Body of pancreas (tissue), 4 donors: Measurements from ENCODE around the gene MYO9B. TPM values are rescaled to one million over a fixed set of nuclear protein-coding genes. Genes with fewer than 3 reads are reported as not detected.

Source experiments
- ATAC-seq: fragments of 150-250 bp; one replicate; pipeline ENCODE4 v1.9.1; 2016
- DNase-seq, 4 donors: peaks; one replicate each; pipeline ENCODE4 v3.0.0-alpha.2; 2019
- H3K27ac ChIP-seq, 4 donors: fragments of 200-600 bp; sonication (generic); 1 replicate in 3 of 4; 2 replicates in 1 of 4; pipeline versions ENCODE4 v1.5.1 to v1.6.1; 2016 to 2019; ENCODE audit warnings: mild to moderate bottlenecking in 1 of 4, mixed read lengths in 1 of 4, moderate library complexity in 1 of 4
- H3K27me3 ChIP-seq, 2 donors: fragments of 200-600 bp; sonication (generic); one replicate each; pipeline ENCODE4 v1.6.0; 2016; ENCODE audit warnings: mild to moderate bottlenecking in 1 of 2
- H3K36me3 ChIP-seq, 2 donors: fragments of 200-600 bp; sonication (generic); replicated peaks in 1 of 2; 2 replicates each; pipeline ENCODE4 v1.5.1; 2016; ENCODE audit warnings: low read depth in 2 of 2; ENCODE audit not compliant: insufficient read depth in 1 of 2
- H3K4me1 ChIP-seq: fragments of 200-600 bp; sonication (generic); one replicate; pipeline ENCODE4 v1.6.0; 2016
- H3K4me3 ChIP-seq, 2 donors: fragments of 200-600 bp; sonication (generic); 1 replicate in 1 of 2; 2 replicates in 1 of 2; pipeline ENCODE4 v1.5.1; 2016 to 2019
- H3K9me3 ChIP-seq, 3 donors: fragments of 200-600 bp; sonication (generic); 1 replicate in 2 of 3; 2 replicates in 1 of 3; pipeline ENCODE4 v1.5.1; 2016
- POLR2A ChIP-seq, 3 donors: fragments of 450-650 bp; IDR thresholded peaks; one replicate each; pipeline ENCODE4 v1.6.1; 2016; ENCODE audit warnings: antibody characterized with exemption in 3 of 3, mild to moderate bottlenecking in 2 of 3
- WGBS, 2 donors: methylation state at CpG; one replicate each; pipeline ENCODE4 v1.1.5; 2017; 5-methylcytosine and 5-hydroxymethylcytosine counted together
- intact Hi-C: fragments of 100-400 bp; cut with DNase I; formaldehyde crosslinking; loops from one replicate; pipeline ENCODE4 v1.15.1; 2023
- total RNA-seq, 2 donors: library from RNA; depleted of rRNA; stranded (reverse); fragments of >200 nt; gene quantifications; one replicate each; pipeline ENCODE4 v1.1.0, GENCODE V29; 2016
- TF ChIP-seq, protein P1 (sequence below), 7 experiments: fragments of 450-650 bp in 4 of 7; fragments of 200-600 bp in 3 of 7; sonication (generic) in 3 of 7; IDR thresholded peaks; one replicate each; pipeline ENCODE4 v1.5.1; 2016 to 2019; ENCODE audit warnings: antibody characterized with exemption in 7 of 7

MYO9B gene
- total RNA-seq, 2 donors from 2014 or later: 26.2 to 56.0 TPM

DNA sequence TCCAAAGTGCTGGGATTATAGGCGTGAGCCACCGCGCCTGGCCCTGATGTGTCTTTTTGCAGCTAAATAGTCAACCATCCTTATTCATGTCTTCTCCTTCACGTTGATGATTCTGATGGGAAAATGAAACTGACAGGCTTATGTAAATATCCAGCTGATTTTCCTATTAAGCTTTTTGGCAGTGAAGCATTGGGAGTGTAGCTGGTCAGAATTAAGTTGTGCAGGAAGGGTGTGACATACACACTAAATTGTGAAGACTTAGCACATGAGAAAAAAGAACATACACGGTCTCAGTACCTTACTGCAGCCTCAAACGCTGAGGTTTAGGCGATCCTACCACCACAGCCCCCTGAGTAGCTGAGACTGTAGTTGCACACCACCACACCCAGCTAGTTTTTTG, 89.1 kb downstream of the MYO9B start:
- intact Hi-C loops: no loop called here
- TF ChIP-seq, protein P1, sequence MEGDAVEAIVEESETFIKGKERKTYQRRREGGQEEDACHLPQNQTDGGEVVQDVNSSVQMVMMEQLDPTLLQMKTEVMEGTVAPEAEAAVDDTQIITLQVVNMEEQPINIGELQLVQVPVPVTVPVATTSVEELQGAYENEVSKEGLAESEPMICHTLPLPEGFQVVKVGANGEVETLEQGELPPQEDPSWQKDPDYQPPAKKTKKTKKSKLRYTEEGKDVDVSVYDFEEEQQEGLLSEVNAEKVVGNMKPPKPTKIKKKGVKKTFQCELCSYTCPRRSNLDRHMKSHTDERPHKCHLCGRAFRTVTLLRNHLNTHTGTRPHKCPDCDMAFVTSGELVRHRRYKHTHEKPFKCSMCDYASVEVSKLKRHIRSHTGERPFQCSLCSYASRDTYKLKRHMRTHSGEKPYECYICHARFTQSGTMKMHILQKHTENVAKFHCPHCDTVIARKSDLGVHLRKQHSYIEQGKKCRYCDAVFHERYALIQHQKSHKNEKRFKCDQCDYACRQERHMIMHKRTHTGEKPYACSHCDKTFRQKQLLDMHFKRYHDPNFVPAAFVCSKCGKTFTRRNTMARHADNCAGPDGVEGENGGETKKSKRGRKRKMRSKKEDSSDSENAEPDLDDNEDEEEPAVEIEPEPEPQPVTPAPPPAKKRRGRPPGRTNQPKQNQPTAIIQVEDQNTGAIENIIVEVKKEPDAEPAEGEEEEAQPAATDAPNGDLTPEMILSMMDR (IDR thresholded peaks at IDR 0.05): no peak
- TF ChIP-seq POLR2A (IDR thresholded peaks at IDR 0.05): no peak
- ATAC-seq (no peak), DNase-seq (no peak)
- 89 to 93% methylated on average over 7 of the region's 7 CpGs for WGBS, 2 donors
- H3K27me3 ChIP-seq: no peaks in the 10 kb centered on the region
- no peak overlapping the region for H3K27ac ChIP-seq
- H3K4me3 ChIP-seq: no peak overlapping the region
- H3K9me3 ChIP-seq: no peaks in the 10 kb centered on the region
- no peaks in the 10 kb centered on the region for H3K4me1 ChIP-seq
- peaks cover 16 to 22% of the 10 kb centered on the region in 2 donors for H3K36me3 ChIP-seq

DNA sequence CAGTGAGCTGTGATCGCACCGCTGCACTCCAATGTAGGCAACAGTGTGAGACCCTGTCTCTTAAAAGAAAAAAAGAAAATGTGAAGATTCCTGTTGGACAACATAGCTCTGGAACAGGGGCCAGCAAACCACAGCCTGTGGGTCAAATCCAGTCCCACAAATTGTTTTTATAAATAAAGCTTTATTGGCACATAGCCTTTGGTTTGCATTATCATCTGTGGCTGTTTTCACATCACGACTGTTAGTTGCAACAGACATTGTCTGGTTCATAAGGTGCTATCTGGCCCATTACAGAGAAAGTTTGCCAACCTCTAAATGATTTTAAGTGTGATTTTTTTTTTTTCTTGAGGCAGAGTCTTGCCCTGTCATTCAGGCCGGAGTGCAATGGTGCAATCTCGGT, 90.1 kb downstream of the MYO9B start:
- intact Hi-C loops: no loop called here
- TF ChIP-seq, protein P1 (IDR thresholded peaks at IDR 0.05): no peak
- TF ChIP-seq POLR2A (IDR thresholded peaks at IDR 0.05): no peak
- H3K27ac ChIP-seq: no peak overlapping the region
- no peak overlapping the region for H3K4me3 ChIP-seq
- peaks cover 16 to 24% of the 10 kb centered on the region in 2 donors for H3K36me3 ChIP-seq
- ATAC-seq: no peak
- H3K4me1 ChIP-seq: no peaks in the 10 kb centered on the region
- H3K9me3 ChIP-seq: no peaks in the 10 kb centered on the region
- no peak for DNase-seq
- H3K27me3 ChIP-seq: no peaks in the 10 kb centered on the region
- WGBS, 2 donors: 92 to 97% methylated on average over 5 of the region's 5 CpGs

- DNase-seq (no peak), ATAC-seq (no peak)
- intact Hi-C loops: no loop called here
- 89 to 91% methylated on average over 12 to 13 of the region's 13 CpGs for WGBS, 2 donors
- TF ChIP-seq, protein P1 (IDR thresholded peaks at IDR 0.05): no peak
- TF ChIP-seq POLR2A (IDR thresholded peaks at IDR 0.05): no peak
- H3K36me3 ChIP-seq: peaks cover 0 to 22% of the 10 kb centered on the region in 2 donors
- H3K9me3 ChIP-seq: no peaks in the 10 kb centered on the region
- H3K27me3 ChIP-seq: no peaks in the 10 kb centered on the region
- H3K27ac ChIP-seq: no peak overlapping the region
- H3K4me3 ChIP-seq: no peak overlapping the region
- no peaks in the 10 kb centered on the region for H3K4me1 ChIP-seq
Observed at GRCh38 chr19:17170538-17171297, 95.1 kb downstream of the MYO9B start.

- no peak overlapping the region for H3K4me3 ChIP-seq
- DNase-seq (no peak), ATAC-seq (no peak)
- no peaks in the 10 kb centered on the region for H3K9me3 ChIP-seq
- no peaks in the 10 kb centered on the region for H3K4me1 ChIP-seq
- no peaks in the 10 kb centered on the region for H3K27me3 ChIP-seq
- H3K27ac ChIP-seq: no peak overlapping the region
- TF ChIP-seq, protein P1 (IDR thresholded peaks at IDR 0.05): no peak
- TF ChIP-seq POLR2A (IDR thresholded peaks at IDR 0.05): no peak
- intact Hi-C loops: no loop called here
- H3K36me3 ChIP-seq: peaks cover 0 to 20% of the 10 kb centered on the region in 2 donors
- WGBS, 2 donors: 91 to 93% methylated on average over 5 to 8 of the region's 8 CpGs
Observed at GRCh38 chr19:17171874-17172273, 96.3 kb downstream of the MYO9B start.
